AG04450 (cell line): ENCODE data around the gene STX2. TPM values are rescaled to one million over a fixed set of nuclear protein-coding genes. Genes with fewer than 3 reads are reported as not detected.

ENCODE experiments used
- CTCF ChIA-PET: fragments of 300-600, 350-600 bp; formaldehyde crosslinking; extraction: SDS; loops from one replicate; lab custom pipeline; 2022; ENCODE audit warnings: antibody characterized with exemption, inconsistent platforms; lab: Charles Lee
- POLR2A ChIA-PET: fragments of 350-600 bp; formaldehyde crosslinking; extraction: SDS; loops from one replicate; lab custom pipeline; 2021; ENCODE audit warnings: antibody characterized with exemption, inconsistent platforms; lab: Yijun Ruan, JAX
- DNase-seq: peaks from one replicate; pipeline ENCODE4 v3.0.0-alpha.2; 2011; ENCODE audit warnings: low read depth, low spot score
- H3K27ac ChIP-seq: one replicate; pipeline ENCODE4 v1.5.1; 2012; ENCODE audit warnings: low read depth, low read length, control low read depth
- H3K27me3 ChIP-seq: one replicate; pipeline ENCODE4 v1.6.0; 2012; ENCODE audit warnings: low read length; ENCODE audit not compliant: control insufficient read depth, insufficient read depth
- H3K4me3 ChIP-seq: 2 replicates; pipeline ENCODE4 v1.5.1; 2011; ENCODE audit warnings: mild to moderate bottlenecking, low read depth, low read length, control low read depth
- H3K9me3 ChIP-seq: 2 replicates; pipeline ENCODE4 v1.5.1; 2012; ENCODE audit warnings: low read length; ENCODE audit not compliant: control insufficient read depth, insufficient read depth
- polyA plus RNA-seq: library from polyadenylated mRNA; depleted of rRNA; stranded (reverse); fragments of >200 nt; gene quantifications from 2 replicates; pipeline ENCODE4 v1.2.3, GENCODE V29; 2011; rRNA removed
- small RNA-seq: library from RNA; depleted of rRNA; stranded (forward); fragments of <200 nt; gene quantifications from one replicate; pipeline ENCODE3, GENCODE V24; 2012; ENCODE audit warnings: low read depth; ENCODE audit not compliant: insufficient read length
- TF ChIP-seq, protein P1 (sequence below): IDR thresholded peaks from 2 replicates; pipeline ENCODE4 v1.5.1; 2011; ENCODE audit warnings: low read depth, low read length, control low read depth, inconsistent platforms

Gene STX2
- polyA plus RNA-seq, 1 experiment = 42.8 TPM

- ChIA-PET POLR2A (no interaction called here), CTCF (no interaction called here)
- H3K4me3 ChIP-seq = no peak overlapping the region
- H3K27ac ChIP-seq = no peak overlapping the region
- H3K9me3 ChIP-seq = peaks cover 22% of the 10 kb centered on the region
- no peaks in the 10 kb centered on the region for H3K27me3 ChIP-seq
- no peak for DNase-seq
- TF ChIP-seq, protein P1, sequence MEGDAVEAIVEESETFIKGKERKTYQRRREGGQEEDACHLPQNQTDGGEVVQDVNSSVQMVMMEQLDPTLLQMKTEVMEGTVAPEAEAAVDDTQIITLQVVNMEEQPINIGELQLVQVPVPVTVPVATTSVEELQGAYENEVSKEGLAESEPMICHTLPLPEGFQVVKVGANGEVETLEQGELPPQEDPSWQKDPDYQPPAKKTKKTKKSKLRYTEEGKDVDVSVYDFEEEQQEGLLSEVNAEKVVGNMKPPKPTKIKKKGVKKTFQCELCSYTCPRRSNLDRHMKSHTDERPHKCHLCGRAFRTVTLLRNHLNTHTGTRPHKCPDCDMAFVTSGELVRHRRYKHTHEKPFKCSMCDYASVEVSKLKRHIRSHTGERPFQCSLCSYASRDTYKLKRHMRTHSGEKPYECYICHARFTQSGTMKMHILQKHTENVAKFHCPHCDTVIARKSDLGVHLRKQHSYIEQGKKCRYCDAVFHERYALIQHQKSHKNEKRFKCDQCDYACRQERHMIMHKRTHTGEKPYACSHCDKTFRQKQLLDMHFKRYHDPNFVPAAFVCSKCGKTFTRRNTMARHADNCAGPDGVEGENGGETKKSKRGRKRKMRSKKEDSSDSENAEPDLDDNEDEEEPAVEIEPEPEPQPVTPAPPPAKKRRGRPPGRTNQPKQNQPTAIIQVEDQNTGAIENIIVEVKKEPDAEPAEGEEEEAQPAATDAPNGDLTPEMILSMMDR = no peak
Observed at GRCh38 chr12:130743606-130744005, 95.4 kb downstream of the STX2 start.

- DNase-seq = no peak
- no peak overlapping the region for H3K4me3 ChIP-seq
- ChIA-PET CTCF (no interaction called here), POLR2A (no interaction called here)
- no peaks in the 10 kb centered on the region for H3K27me3 ChIP-seq
- no peak overlapping the region for H3K27ac ChIP-seq
- TF ChIP-seq, protein P1 = no peak
- H3K9me3 ChIP-seq = peaks cover 22% of the 10 kb centered on the region
Observed at GRCh38 chr12:130743176-130743575, 95.9 kb downstream of the STX2 start.

GRCh38 chr12:130742716-130743115 is 96.3 kb downstream of the STX2 start:
- TF ChIP-seq, protein P1 = no peak
- peaks cover 22% of the 10 kb centered on the region for H3K9me3 ChIP-seq
- DNase-seq = no peak
- no peak overlapping the region for H3K27ac ChIP-seq
- H3K4me3 ChIP-seq = no peak overlapping the region
- ChIA-PET POLR2A (no interaction called here), CTCF (no interaction called here)
- no peaks in the 10 kb centered on the region for H3K27me3 ChIP-seq

DNA sequence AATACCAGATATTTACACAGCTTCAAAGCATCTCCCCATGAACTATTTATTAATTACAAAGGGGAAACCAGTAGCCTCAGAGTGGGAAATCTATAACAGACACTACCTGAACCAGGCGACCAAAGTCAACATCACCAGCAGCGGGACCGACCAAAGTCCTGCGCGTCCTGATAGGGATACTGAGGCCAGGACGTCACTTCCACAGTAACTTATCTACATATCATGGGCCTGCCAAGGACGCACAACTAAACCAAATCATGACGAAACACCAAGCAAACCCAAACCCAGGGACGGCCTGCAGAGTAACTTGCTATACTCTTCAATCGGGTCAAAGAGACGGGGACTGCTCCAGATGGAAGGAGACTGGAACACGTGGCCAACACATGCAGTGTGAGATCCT is 96.9 kb downstream of the STX2 start:
- no peak overlapping the region for H3K27ac ChIP-seq
- TF ChIP-seq, protein P1 = no peak
- no peak overlapping the region for H3K4me3 ChIP-seq
- ChIA-PET CTCF (no interaction called here), POLR2A (no interaction called here)
- DNase-seq = no peak
- H3K9me3 ChIP-seq = peaks cover 23% of the 10 kb centered on the region
- H3K27me3 ChIP-seq = no peaks in the 10 kb centered on the region

Small RNA genes lying within 50 kb of the gene (small RNA-seq; reads per million reads assigned to genes)
- gene RNU6-1077P = not detected

Other genes with a start within 250 kb of the STX2 start
- not detected in 2 replicates for gene RIMBP2, start 123.0 kb downstream of the STX2 start, polyA plus RNA-seq
- 1,253 and 1,434 TPM in 2 replicates for gene RAN, start 32.8 kb upstream of the STX2 start, polyA plus RNA-seq
- 0.05 TPM in 1 of 2 replicates, not detected in the other for gene ADGRD1, start 114.7 kb upstream of the STX2 start, polyA plus RNA-seq